GM21423 (cell line): Measurements from ENCODE around the gene UBE3A.
"Not testable (repeated sequence)": the region's sequence is repeated elsewhere in the genome, so short reads cannot be mapped to it uniquely, and the experiment has no call there.

Experiments used
- ATAC-seq: cut with Tn5 transposase; IDR thresholded peaks from one replicate; pipeline ENCODE4 v1.9.1; 2021; ENCODE audit warnings: mild to moderate bottlenecking, moderate library complexity; ENCODE audit not compliant: unreplicated experiment

The UBE3A gene

DNA sequence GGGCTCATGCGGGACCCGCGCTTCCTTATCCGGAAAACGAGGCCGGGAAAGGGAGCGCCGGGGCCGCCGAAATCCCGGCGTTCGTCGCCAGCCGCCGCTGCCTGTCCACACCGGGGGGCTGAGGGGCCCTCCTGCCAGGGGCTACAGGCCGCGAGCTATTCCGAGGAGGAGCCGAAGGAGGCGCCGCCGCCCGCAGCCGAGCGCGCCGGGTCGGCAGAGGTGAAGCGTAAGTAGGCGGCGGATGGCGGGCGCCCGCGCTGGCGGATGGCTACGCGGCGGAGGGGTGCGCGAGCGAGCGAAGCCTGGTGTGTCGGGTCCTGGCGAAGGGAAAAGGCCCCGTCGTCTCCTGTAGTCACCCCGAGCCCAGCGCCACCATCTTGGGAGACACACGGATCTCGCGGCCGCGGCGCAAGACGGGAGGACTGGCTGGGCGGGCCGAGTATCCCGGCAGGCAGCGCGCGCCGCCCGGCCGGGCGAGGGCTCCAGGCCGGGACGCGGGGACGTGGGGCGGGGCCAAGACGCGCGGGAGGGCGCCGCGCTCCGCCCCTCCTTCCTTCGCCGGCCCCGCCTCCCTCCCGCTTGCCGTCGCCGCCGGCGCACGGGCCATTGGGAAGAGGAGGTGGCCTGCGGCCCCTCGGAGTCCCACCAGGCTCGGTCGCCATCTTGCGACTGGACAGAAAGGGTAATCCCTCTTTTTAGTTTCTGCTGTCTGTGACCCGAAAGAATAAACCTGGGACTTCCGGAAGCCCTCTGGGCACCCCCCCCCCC, at the start of gene UBE3A:
TSS of gene UBE3A (minus strand) at position 424 of the 768 bp plus-strand sequence. CDS start 29,917 bp downstream, outside the sequence.
- peak; percentile 87 for ATAC-seq

DNA sequence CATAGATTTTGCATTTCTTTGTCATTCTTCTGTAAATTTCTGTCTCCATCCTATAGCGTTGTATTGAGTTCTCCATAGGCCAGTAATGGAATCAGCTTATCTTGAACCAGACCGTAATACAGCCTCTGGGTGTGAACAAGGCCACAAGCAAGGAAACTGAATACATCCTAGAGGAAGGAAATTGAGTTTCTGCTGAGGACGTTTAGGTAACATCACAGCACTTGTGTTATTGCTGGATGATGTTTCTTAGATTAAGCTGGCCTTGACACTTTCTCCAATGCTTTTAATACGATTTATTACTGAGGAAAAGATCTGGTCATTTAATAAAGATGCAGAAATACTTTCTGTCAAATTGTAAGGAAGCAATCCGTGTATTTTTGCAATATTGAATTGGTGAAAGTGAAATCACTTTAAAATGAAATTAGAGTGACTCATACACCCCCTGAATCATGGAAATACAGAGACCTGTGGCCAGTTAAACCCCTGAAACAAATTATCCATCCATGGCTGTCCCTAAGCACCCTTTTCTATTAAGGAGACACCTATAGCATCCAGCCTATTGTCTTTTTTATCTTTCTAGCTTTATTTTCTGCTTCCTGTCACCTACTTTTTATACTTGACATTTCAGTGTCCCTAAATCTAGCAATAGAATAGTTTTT, 48.5 kb upstream of the UBE3A start:
- ATAC-seq, result no peak

DNA sequence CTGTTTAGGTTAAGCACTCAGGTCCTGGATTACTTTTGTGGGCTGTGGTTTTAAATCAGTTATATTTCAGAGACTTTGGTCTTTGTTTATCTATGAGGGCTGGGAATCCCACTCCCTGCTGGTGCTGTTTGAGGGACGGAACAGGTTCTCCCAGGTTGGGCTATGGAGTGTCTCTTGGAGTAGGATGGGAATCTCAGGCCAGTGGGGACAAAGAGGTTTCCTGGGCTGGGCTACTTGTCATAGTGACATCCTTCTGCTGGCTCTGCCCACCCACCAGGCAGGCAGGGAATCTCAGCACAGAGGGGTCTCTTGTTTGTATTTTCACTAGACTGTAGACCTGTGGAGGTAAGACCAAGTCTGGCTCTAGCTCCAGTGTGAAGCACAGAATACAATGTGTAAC, 47.2 kb upstream of the UBE3A start:
- ATAC-seq, result no peak

DNA sequence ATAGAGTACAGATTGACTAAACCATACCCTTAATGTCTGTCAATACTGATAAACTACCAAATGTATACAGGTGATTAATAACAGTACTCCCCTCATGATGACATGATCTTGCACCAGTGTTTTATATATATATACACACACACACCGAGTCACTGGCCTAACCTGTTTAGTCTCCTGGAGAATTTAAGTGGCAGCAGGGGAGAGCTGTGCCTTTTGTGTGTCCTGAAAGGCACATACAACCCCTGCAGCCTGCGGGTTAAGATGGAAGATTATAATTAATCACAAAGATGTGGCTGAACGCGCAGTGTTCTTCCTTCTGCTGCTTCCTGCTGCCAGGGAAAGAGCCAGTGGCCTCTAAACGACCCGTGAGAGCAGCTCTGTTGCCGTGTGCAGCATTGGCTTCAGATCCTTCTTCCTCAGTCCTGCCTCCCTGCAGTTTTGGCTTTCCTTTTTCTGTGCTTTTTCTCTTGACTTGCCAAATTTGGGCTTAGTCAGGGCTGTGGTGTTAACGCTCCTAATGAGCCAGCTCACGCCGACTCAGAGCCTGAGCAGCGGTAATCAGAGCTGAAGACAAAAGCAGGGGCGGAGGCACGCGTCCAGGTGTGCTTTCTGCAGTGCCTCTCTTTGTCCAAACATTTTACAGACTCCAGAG, 42.5 kb upstream of the UBE3A start:
- no peak for ATAC-seq

DNA sequence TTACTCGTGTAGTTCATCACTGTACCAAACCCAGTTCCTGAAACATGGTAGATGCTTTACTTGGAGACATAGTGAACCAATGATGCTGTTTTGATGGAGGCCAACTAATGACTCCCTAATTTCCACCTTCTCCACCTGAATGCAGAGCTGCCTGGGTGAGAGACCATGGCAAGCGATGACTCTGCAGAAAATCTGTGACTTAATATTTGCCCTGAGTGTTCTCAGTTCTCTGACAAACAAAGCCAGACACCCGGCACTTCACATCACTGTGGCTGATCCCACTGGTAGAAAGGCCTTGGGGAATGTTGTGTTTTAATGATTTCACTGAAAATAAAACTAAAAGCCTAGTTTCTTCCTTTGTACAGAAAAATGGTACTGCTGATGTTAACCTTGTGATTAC, 39.5 kb upstream of the UBE3A start:
- no peak for ATAC-seq

DNA sequence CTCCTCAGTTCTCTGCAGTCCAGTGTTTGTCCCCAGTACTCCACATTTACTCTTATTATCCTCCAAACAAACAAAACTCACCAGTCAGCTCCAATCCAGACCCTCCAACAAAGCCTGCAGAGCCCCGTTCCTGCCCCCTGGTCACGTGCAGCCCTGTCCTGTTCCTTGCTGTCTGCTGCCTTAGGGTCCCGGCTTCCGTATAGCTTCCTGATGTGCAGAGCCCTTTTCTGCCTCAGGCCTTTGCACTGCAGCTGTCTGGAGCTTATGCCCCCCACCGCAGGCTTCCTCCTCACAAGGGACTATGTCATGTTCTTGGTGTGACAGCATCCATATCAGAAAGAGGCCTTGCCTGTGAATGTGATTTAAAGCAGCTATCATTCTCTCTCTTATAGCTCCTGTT, 39.0 kb upstream of the UBE3A start:
- ATAC-seq, result no peak

DNA sequence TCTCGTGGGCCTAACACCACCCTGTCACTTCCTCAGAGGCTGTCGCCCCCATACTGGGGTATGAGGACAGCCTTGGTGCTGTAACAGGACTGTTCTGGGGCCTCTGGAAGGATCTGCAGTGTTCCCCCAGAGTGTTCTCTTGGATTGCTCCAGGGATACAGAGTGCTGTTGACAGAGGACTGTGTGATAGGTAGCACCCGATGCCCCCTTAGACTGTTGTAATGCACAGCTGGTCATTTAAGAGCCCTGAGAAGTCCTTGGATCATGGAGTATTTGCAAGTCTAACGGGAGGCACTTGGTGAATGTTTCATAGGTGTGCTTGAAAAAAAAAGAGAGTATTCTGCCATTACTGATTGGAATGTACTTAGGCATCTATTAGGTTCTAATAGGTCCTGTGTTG, 35.4 kb upstream of the UBE3A start:
- ATAC-seq, result no peak

DNA sequence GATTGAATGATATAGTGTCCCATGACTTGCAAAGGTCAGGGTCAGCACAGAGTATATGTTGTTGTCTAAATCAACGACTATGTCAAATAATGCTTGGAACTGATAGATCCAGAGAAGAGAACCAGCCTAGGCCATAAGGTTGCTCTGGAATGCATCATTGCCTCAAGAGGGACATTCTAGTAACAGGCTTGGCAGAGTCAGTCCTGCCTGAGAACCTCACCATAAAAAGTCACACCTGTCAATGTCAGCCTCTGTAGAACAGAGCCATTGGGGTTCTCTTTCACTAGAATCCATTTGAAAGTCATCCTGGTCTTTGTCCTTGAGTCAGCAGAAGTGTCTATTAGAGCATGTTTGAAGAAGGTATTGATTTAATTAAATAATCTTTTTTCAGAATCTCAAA, 31.4 kb upstream of the UBE3A start:
- no peak for ATAC-seq

DNA sequence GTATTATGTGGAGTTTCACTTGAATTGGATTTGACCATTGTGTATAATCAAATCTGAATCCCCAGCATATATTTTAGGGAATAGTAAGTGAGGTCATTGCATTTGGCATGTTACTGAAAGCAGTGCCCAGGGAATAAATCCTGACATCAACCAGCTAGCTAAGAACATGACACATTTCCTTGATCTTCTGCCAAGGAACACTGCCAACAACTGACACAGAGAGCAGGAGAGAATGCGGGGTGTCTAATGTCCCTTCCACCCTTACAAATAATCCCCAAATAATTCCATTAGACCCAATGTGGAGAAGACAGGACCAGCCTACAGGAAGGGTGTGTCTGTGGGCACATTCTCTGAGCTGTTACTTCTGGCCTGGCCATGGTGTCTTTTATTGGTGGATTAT, 30.6 kb upstream of the UBE3A start:
- no peak for ATAC-seq

DNA sequence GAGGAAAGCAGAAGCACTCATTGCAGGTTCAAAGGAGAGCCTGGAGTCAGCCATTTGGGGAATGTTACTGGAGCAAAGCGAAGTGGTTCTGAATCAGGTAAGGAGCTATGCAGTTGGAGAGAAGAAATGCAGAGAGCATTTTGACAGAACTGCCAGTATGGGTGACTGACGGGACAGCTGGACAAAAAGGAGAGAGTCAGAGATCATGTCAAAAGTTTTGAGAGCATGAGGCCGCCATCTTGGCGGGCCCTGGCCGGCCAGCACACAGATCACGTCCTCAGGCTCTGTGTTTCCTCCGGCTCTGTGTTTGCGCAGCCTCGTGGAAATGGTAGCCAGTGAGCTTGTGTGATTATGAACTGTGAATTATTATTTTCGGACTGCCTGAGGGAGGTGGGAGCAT, 29.8 kb upstream of the UBE3A start:
- no peak for ATAC-seq

DNA sequence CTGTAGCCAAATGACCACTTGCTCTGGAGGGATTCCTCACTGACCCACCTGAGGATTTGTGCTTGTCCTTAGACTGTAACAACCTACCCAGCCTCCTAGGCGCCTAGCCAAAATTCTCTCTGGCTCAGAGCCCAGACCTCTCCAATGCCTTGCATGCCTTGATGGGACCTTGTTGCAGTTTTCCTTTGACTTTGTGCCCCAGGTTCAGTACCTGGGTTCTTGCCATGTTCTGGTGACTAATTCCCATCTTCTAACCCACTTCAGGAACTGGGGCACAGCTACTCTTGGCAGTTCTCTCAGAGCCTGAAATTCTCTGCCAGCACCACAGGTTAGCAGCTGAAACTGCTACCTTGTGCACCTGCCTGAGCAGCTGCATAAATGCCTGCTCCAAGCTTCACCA, 27.0 kb upstream of the UBE3A start:
- no peak for ATAC-seq

DNA sequence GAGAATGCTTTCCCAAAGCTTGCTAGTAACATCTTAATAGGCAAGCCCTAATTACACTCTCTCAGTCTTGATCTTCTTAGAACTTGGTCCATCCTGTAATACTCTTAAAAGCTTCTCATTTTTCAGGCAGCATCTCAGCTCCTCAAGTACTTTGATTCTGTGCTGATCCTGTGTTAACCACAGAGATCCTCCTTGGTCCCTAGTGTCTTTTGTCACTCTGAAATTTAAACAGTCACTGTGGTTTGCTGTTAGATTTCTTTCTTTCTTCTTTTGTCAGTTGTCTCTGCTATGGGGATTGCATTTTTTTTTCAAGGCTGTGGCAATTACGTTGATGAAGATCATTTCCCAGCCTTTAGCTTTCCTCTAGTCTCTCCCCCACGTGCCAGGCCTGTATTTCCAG, 26.0 kb upstream of the UBE3A start:
- no peak for ATAC-seq

DNA sequence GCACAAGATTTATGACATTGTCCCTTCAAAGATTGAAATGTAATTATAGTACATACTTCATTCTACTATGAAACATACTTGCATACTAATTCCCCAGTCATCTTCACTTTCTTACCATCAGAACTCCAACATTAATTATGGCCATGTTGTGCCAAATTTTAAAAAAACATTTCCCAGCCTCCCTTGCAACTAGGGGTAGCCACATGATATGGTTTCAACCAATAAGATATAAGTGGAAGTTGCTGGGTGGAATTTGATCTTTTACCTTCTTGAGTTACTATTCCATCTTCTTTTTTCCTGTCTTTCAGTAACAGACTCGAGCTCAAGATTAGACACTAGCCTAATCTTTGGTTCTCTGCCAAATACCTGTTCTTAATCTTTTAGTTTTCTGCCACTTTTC, 25.6 kb upstream of the UBE3A start:
- no peak for ATAC-seq

DNA sequence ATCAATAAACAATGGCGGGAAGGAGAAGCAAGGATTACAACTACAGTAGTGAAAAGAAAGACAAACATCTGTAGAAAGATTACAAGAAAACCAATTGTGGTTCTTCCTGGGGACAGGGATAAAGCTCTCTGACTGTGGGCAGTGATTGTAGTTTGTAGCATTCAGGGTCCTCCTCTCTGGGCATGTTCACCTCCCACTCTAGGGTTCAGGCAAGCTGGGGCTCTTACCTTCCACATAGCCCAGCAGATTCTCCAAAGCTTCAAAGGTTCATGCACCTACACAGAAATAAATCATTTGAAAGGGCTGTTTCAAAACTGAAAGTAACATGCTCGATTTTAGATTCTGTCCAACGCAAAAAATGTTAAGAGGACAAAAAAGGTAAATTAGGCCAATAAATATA, 17.4 kb upstream of the UBE3A start:
- no peak for ATAC-seq

DNA sequence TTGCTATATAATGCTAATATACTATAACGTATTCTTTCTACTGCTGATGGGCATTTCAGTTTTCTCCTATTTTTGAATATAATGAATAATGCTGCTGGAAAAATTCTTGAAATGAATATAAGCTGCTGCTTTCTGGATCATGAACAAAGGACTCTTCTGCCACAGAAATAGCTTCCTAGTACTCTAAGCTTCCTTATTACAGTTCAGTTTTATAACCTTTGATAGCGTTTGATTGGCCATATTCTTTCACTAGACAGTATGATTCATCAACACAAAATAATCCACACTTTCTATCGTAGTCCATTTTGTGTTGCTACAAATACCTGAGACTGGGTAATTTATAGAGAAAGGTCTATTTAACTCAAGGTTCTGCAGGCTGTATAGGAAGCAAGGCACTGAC, 16.4 kb upstream of the UBE3A start:
- no peak for ATAC-seq

DNA sequence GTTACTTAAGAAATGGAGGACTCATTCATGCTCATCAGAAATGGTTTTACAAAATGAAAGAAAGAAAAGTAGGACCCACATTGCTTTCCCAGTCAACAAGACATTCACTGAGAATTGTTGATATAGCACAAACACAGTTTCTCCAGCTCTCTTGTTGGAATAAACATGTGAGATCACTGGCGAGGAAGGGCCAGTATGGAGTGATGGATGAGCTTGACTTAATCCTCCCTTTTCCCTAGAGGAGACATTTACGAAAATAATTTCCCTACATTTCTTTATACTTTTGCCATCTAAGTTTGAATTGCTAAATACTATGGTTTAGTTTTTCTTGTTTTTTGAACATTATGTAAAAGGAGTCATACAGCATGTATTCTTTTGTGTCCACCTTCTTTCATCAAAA, 15.9 kb upstream of the UBE3A start:
- ATAC-seq, result no peak

DNA sequence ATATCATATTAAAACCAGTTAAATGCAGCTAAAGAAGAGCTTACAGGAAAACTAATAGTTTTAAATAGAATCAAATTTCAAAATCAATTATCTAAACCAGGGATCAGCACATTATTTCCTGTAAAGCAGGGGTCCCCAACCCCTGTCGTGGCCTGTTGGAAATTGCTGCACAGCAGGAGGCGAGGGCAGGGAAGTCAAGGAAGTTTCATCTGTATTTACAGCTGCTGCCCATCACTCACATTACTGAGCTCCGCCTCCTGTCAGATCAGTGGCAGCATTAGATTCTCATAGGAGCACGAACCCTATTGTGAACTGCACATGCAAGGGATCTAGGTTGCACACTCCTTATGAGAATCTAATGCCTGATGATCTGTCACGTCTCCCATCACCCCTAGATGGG, 14.4 kb upstream of the UBE3A start:
- not testable (repeated sequence) for ATAC-seq

DNA sequence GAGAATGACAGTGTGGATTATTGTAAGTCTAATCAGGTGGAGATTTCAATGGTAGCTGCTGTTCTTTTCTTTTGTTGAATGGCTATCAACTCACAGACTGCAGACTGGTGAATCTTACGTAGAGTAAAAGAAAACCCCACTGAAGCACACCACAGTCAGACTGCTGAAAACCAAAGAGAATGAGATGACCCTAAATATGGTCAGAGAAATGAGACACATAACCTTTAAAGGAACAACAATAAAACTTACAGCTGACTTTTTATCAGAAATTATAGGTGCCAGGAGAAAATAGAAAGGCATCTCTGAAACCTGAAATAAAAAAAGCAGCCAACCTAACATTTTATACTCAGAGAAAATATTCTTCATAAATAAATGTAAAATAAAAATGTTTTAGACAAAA, 12.7 kb upstream of the UBE3A start:
- ATAC-seq, result no peak

DNA sequence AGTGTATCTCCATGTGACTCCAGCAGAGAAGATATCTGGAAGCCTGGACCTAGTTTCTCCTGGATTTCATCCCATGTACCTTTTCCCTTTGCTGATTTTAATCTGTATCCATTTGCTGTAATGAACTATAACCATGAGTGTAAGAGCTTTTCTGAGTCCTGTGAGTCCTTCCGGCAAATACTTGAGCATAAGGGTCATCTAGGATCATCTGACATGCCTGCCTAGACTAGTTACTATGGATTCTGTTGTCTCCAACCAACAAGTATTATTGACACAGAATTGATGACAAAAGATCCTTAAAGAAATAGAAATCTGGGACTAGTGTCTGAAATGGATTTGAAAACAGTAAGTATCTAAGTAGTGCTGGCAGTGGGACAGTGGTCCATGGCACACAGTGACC, 11.3 kb upstream of the UBE3A start:
- no peak for ATAC-seq

DNA sequence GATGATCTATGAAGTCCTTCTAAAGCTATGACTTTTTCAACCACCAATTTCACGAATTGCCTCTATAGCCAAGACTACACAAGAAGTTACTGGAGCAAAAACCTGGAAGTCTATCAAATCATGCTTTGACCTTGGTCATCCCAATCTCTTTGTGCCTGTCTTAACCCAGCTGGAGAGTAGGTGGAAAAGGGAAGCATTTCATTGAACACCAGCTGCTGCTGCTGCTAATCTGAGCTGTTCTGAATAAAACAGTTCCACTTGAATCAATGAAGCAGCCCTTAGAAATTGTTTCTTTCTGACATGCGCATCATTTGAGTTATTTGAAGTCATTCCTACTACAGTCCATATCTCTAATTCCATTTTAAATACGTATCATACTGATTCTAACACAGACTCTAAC, 7.3 kb upstream of the UBE3A start:
- no peak for ATAC-seq

DNA sequence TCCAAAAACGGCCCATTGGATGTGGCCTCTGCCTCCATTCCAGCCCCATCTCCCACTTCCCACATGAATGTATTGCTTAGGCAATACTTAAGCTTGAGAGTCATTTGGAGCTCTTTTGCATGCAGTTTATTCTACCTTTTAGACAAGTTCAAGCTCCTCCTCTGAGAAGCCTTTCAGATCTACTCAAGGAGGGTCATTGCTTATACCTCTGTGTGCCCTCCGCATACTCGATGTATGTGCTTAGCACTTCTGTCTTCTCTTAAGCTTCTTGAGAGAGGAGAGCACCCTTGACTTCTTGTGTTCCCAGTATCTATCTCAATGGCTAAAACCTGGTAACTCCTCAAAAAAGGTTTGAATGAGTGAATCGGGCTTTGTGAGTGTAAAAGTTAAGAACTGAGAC, 6.6 kb upstream of the UBE3A start:
- no peak for ATAC-seq

DNA sequence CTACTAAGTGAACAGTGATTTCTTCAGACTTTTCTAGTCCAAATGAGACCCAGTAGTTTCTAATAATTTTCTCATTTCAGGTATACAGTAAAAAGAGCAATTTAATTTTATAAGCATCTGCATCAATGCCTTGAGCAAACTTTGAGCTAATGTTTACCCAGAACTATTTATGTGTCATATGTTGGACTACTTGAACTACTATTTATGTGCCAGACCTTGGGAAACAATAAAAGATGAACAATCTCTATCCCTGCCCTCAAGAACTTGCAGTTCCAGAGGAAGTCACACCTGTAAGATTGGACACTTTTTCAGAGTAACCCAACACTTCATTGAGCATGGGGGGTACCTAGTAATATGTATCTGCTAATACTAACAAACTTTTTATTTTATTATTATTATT, 2.3 kb upstream of the UBE3A start:
- no peak for ATAC-seq
